ENCODE results near the gene DEFB129. TPM values are rescaled to one million over a fixed set of nuclear protein-coding genes. Genes with fewer than 3 reads are reported as not detected.

DEFB129 gene
- total RNA-seq, 2 experiments from 2014 or later: not detected

DNA sequence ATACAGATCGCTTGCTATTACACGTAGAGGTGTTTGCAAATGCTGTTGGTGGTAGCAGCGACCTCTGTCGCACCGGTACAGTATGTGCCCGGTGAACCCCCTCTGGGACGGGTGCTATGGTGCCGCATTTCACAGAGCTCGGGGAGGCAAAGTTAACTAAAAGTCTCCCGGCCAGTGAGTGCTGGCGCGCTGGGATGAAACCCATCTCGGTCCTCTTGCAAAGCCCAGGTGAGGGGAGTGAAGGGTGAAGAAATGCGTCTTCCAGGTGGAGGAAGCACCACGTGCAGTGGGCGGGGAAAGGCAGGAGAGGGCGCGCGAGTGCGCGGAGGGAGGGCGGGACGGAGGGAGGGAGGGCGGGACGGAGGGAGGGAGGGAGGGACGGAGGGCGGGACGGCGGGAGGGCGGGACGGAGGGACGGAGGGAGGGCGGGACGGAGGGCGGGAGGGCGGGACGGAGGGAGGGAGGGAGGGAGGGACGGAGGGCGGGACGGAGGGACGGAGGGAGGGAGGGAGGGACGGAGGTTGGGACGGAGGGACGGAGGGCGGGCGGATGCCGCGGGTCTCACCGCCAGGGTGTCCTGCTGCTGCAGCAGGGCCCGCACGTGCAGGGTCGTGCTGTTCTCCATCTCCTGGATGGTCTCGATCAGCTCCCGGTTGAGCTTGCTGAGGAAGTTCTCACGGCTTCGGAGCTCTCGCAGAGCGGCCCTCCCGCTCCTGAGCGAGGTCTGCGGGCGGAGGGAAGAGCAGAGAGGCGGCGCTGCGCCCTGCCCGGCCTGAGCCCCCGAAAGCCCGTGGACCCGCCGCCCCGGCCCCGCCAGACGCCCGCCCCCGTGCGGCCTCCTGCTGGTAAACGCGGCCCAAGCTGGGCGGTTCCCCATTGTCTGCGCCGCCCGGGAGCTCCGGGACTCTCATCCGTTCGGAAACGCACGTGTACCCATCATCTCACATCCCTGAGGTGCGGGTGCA, 51.8 kb downstream of the DEFB129 start:
- H3K9me3 Mint-ChIP-seq: no peaks in the 10 kb centered on the region
- H3K27me3 Mint-ChIP-seq: no peaks in the 10 kb centered on the region
- no peak for DNase-seq
- H3K36me3 Mint-ChIP-seq (ENCODE audit: low read depth): peaks cover 8% of the 10 kb centered on the region
- POLR2A ChIA-PET: no interaction called here
- no peaks in the 10 kb centered on the region for H3K4me1 Mint-ChIP-seq
- CTCF ChIA-PET: interaction anchor here (0.5 kb wide), 1 partner anchor 19 kb away, joined by 3 read pairs; the partner anchor contains the start of gene ZCCHC3
- no peak overlapping the region for H3K4me3 Mint-ChIP-seq
- no peak overlapping the region for H3K27ac Mint-ChIP-seq

Other genes starting within 250 kb of the DEFB129 start
- not detected for gene DEFB125, start 139.6 kb upstream of the DEFB129 start, total RNA-seq
- not detected for gene DEFB126, start 84.7 kb upstream of the DEFB129 start, total RNA-seq
- not detected for gene DEFB127, start 69.8 kb upstream of the DEFB129 start, total RNA-seq
- not detected for gene DEFB128, start 37.5 kb upstream of the DEFB129 start, total RNA-seq
- not detected for gene DEFB132, start 30.5 kb downstream of the DEFB129 start, total RNA-seq
- 1 to 10 TPM; 7.8 to 8.2 TPM for gene C20orf96, start 63.5 kb downstream of the DEFB129 start, total RNA-seq
- 10 to 100 TPM; 26.4 to 27.1 TPM for gene ZCCHC3, start 70.3 kb downstream of the DEFB129 start, total RNA-seq
- gene SOX12, start 98.3 kb downstream of the DEFB129 start, total RNA-seq: 1 to 10 TPM; 5.6 to 6.0 TPM
- gene NRSN2, start 119.9 kb downstream of the DEFB129 start, total RNA-seq: 1 to 10 TPM in 1 of 2 experiments, under 1 TPM in 1; 0.87 to 1.2 TPM
- 10 to 100 TPM; 16.0 to 18.8 TPM for gene TRIB3, start 153.5 kb downstream of the DEFB129 start, total RNA-seq
- gene RBCK1, start 181.0 kb downstream of the DEFB129 start, total RNA-seq: 100 to 1,000 TPM; 135 to 155 TPM
- gene TBC1D20, start 235.3 kb downstream of the DEFB129 start, total RNA-seq: 10 to 100 TPM; 29.3 to 31.6 TPM